PC-3 (cell line): Measurements from ENCODE around the gene NNMT. TPM values are rescaled to one million over a fixed set of nuclear protein-coding genes. Genes with fewer than 3 reads are reported as not detected.

ENCODE experiments used
- ATAC-seq: fragments of 200-7000 bp; cut with Tn5 transposase; 2 replicates; pipeline ENCODE4 v1.9.1; 2020; ENCODE audit warnings: mild to moderate bottlenecking, moderate library complexity
- BruUV-seq: library from RNA; stranded (reverse); fragments of 400-500 nt; replicated peaks from 2 replicates; lab custom pipeline; 2021; lab: Mats Ljungman, UMichigan
- CTCF ChIA-PET: fragments of 300-600 bp; sonication (Branson Sonifier 250); formaldehyde crosslinking; loops from one replicate; lab custom pipeline; 2022; ENCODE audit warnings: antibody characterized with exemption; lab: Charles Lee
- POLR2A ChIA-PET: fragments of 300-600 bp; sonication (Branson Sonifier 250); formaldehyde crosslinking; loops from one replicate; lab custom pipeline; 2022; ENCODE audit warnings: antibody characterized with exemption; ENCODE audit not compliant: unreplicated experiment; lab: Charles Lee
- DNase-seq: peaks from one replicate; pipeline ENCODE4 v3.0.0-alpha.2; 2015
- H2AFZ ChIP-seq: fragments of 300-600 bp; sonication (generic); 2 replicates; pipeline ENCODE4 v1.6.0; 2016; ENCODE audit warnings: antibody characterized with exemption, low read length
- H3F3A ChIP-seq: fragments of 300-600 bp; sonication (generic); one replicate; pipeline ENCODE4 v1.6.0; 2017; ENCODE audit warnings: antibody characterized with exemption, low read length, control low read depth, mild to moderate bottlenecking; ENCODE audit not compliant: unreplicated experiment
- H3K27ac ChIP-seq: fragments of 300-600 bp; sonication (generic); 2 replicates; pipeline ENCODE4 v1.5.1; 2016; ENCODE audit warnings: mild to moderate bottlenecking, low read length
- H3K27me3 ChIP-seq: fragments of 300-600 bp; sonication (generic); 2 replicates; pipeline ENCODE4 v1.6.1; 2016; ENCODE audit warnings: low read length, mixed read lengths
- H3K36me3 ChIP-seq: fragments of 300-600 bp; sonication (generic); 2 replicates; pipeline ENCODE4 v1.6.1; 2016; ENCODE audit warnings: low read depth, mixed run types, low read length, mixed read lengths
- H3K4me1 ChIP-seq: fragments of 300-600 bp; sonication (generic); 2 replicates; pipeline ENCODE4 v1.5.1; 2016; ENCODE audit warnings: low read length; ENCODE audit not compliant: insufficient read depth
- H3K4me2 ChIP-seq: fragments of 300-600 bp; sonication (generic); 2 replicates; pipeline ENCODE4 v1.6.0; 2016; ENCODE audit warnings: low read length
- H3K4me3 ChIP-seq: fragments of 300-600 bp; sonication (generic); 2 replicates; pipeline ENCODE4 v1.5.1; 2016; ENCODE audit warnings: mild to moderate bottlenecking, low read length, mixed read lengths
- H3K79me2 ChIP-seq: fragments of 300-600 bp; sonication (generic); 2 replicates; pipeline ENCODE4 v1.6.1; 2017; ENCODE audit warnings: low read length, mixed read lengths
- H3K9ac ChIP-seq: fragments of 300-600 bp; sonication (generic); 2 replicates; pipeline ENCODE4 v1.6.0; 2016; ENCODE audit warnings: mild to moderate bottlenecking, low read length
- H3K9me2 ChIP-seq: fragments of 300-600 bp; sonication (generic); replicated peaks from 2 replicates; pipeline ENCODE4 v1.6.1; 2016; ENCODE audit warnings: mixed run types, low read length, mixed read lengths
- H3K9me3 ChIP-seq: fragments of 300-600 bp; sonication (generic); 2 replicates; pipeline ENCODE4 v1.6.1; 2016; ENCODE audit warnings: low read length, mixed read lengths
- H4K20me1 ChIP-seq: fragments of 300-600 bp; sonication (generic); 2 replicates; pipeline ENCODE4 v1.6.1; 2016; ENCODE audit warnings: low read length, mixed read lengths
- EZH2 ChIP-seq: fragments of 300-600 bp; sonication (generic); IDR thresholded peaks from one replicate; pipeline ENCODE4 v1.6.1; 2017; ENCODE audit warnings: antibody characterized with exemption, mild to moderate bottlenecking, low read length; ENCODE audit not compliant: unreplicated experiment
- EZH2phosphoT487 ChIP-seq: fragments of 300-600 bp; sonication (generic); IDR thresholded peaks from 2 replicates; pipeline ENCODE4 v1.6.1; 2018; ENCODE audit warnings: mild to moderate bottlenecking, antibody characterized with exemption, low read length, borderline replicate concordance
- intact Hi-C: fragments of 100-400 bp; cut with micrococcal nuclease; formaldehyde crosslinking; loops from 2 replicates; pipeline ENCODE4 v1.9.0; 2023
- total RNA-seq: library from RNA; depleted of rRNA; stranded (reverse); fragments of >200 nt; gene quantifications from 2 replicates; pipeline ENCODE4 v1.2.3, GENCODE V29; 2014
- TF ChIP-seq, protein P1 (sequence below): fragments of 300-600 bp; sonication (generic); conservative IDR thresholded peaks from 2 replicates; pipeline ENCODE4 v1.5.1; 2017; ENCODE audit warnings: antibody characterized with exemption, low read depth, mild to moderate bottlenecking, low read length

Gene NNMT
- total RNA-seq, 1 experiment from 2014 or later, result 23.3 TPM

DNA sequence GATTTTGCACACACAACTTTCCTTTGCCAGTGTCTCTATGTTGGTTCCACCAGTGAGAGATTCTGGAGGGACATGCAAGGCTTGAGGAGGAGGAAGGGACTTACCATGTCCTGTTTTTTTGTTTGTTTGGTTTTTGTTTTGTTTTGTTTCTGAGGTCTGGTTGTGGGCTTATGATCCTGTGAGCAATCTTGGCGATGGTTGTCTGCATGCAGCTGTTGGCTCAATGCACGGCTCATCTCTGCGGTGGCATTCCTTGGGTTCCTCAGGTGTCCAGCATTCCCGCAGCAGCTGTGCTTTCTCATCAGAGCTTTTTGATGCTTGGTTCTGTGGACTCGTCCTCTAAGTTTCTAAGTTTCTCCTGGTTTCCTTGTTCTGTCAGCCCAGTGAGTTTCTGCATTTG is 4.8 kb upstream of the NNMT start:
- H3K4me1 ChIP-seq, result peaks cover 77% of the 10 kb centered on the region
- intact Hi-C loops, result no loop called here
- ATAC-seq (no peak), DNase-seq (no peak)
- TF ChIP-seq EZH2, result no peak
- TF ChIP-seq, protein P1, sequence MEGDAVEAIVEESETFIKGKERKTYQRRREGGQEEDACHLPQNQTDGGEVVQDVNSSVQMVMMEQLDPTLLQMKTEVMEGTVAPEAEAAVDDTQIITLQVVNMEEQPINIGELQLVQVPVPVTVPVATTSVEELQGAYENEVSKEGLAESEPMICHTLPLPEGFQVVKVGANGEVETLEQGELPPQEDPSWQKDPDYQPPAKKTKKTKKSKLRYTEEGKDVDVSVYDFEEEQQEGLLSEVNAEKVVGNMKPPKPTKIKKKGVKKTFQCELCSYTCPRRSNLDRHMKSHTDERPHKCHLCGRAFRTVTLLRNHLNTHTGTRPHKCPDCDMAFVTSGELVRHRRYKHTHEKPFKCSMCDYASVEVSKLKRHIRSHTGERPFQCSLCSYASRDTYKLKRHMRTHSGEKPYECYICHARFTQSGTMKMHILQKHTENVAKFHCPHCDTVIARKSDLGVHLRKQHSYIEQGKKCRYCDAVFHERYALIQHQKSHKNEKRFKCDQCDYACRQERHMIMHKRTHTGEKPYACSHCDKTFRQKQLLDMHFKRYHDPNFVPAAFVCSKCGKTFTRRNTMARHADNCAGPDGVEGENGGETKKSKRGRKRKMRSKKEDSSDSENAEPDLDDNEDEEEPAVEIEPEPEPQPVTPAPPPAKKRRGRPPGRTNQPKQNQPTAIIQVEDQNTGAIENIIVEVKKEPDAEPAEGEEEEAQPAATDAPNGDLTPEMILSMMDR, result no peak
- TF ChIP-seq EZH2phosphoT487, result no peak
- H3K36me3 ChIP-seq, result no peaks in the 10 kb centered on the region
- ChIA-PET CTCF (no interaction called here), POLR2A (no interaction called here)
- H4K20me1 ChIP-seq, result no peaks in the 10 kb centered on the region
- H3K79me2 ChIP-seq, result no peaks in the 10 kb centered on the region
- no peaks in the 10 kb centered on the region for H3K9me3 ChIP-seq
- peak overlapping the region; percentile 1; the same call in 1 of the 2 replicates for H3K27ac ChIP-seq
- no peak overlapping the region for H2AFZ ChIP-seq
- H3K4me3 ChIP-seq, result no peak overlapping the region
- H3K9ac ChIP-seq, result 0 out of 2 replicates have a peak overlapping the region, but pooled peaks have one; percentile 21
- H3F3A ChIP-seq, result no peaks in the 10 kb centered on the region
- H3K27me3 ChIP-seq, result no peaks in the 10 kb centered on the region
- H3K4me2 ChIP-seq, result 0 out of 2 replicates have a peak overlapping the region, but pooled peaks have one; percentile 2
- no peaks in the 10 kb centered on the region for H3K9me2 ChIP-seq
- BruUV-seq, result no TSS peak

DNA sequence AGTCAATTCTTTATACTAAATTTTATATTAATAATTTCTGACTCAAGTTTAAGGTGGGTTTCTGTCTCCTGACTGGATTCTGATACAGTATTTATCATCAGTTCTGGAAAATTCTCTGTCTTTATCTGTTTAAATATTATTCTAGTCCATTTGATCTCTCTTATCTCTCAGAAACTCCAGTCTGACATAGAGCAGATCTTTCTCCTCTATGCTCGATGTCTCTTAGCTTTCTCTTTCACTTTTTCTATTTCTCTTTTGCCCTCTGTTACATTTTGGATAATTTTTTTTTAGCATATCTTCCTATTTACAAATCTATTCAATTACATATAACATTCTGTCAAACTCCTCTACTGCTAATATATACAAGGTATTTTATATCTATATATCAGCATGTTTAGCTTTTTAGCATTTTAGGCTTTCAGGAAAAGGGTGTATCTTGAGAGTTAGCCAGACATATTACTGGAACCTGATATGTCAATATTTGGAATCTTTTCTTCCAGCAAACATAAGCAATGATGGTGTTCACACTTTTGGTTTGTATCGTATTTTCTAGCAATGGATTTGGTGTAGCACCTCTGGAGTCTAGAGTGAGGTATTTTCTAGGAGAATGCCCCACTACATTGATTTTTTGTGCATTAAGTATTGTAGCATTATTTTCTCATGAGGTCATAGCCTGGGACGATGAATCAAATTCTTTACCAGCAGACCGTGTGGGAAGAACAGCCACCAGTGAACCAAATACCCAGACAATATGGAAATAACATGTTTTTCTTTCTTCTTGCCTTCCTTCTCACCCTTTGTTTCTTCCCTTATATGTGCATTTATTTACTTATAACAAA is 4.1 kb upstream of the NNMT start:
- no peaks in the 10 kb centered on the region for H3K79me2 ChIP-seq
- H3F3A ChIP-seq, result peaks cover 5% of the 10 kb centered on the region
- TF ChIP-seq EZH2 (no peak), EZH2phosphoT487 (no peak)
- TF ChIP-seq, protein P1, result no peak
- H3K9me2 ChIP-seq, result no peaks in the 10 kb centered on the region
- no peak overlapping the region for H2AFZ ChIP-seq
- peak overlapping the region; percentile 52 for H3K4me2 ChIP-seq
- ChIA-PET CTCF (no interaction called here), POLR2A (no interaction called here)
- ATAC-seq (no peak), DNase-seq (peak; percentile 70)
- no peaks in the 10 kb centered on the region for H3K36me3 ChIP-seq
- no peaks in the 10 kb centered on the region for H3K9me3 ChIP-seq
- no peaks in the 10 kb centered on the region for H4K20me1 ChIP-seq
- H3K27ac ChIP-seq, result peak overlapping the region; percentile 94
- BruUV-seq, result no TSS peak
- peak overlapping the region; percentile 52 for H3K9ac ChIP-seq
- H3K27me3 ChIP-seq, result no peaks in the 10 kb centered on the region
- peaks cover 77% of the 10 kb centered on the region for H3K4me1 ChIP-seq
- no peak overlapping the region for H3K4me3 ChIP-seq
- intact Hi-C loops, result no loop called here
